Neural cell (in vitro differentiated cells): Measurements from ENCODE around the gene PPFIA1. TPM values are rescaled to one million over a fixed set of nuclear protein-coding genes. Genes with fewer than 3 reads are reported as not detected.

Experiments
- H2AFZ ChIP-seq: fragments of 200-600, 300-800 bp; sonication (generic), shearing (Covaris generic); 2 replicates; pipeline ENCODE4 v1.6.0; 2014; ENCODE audit warnings: low read depth, mild to moderate bottlenecking, antibody characterized with exemption, low read length, moderate library complexity
- H3F3A ChIP-seq: fragments of 200-600 bp; shearing (Covaris generic); 2 replicates; pipeline ENCODE4 v1.6.1; 2016; ENCODE audit warnings: mild to moderate bottlenecking, moderate library complexity, mixed read lengths, antibody characterized with exemption, low read length; ENCODE audit not compliant: insufficient read depth, poor library complexity, severe bottlenecking
- H3K27ac ChIP-seq: fragments of 200-600, 300-800 bp; sonication (generic), shearing (Covaris generic); 2 replicates; pipeline ENCODE4 v1.5.1; 2014; ENCODE audit warnings: mild to moderate bottlenecking, low read length, moderate library complexity
- H3K27me3 ChIP-seq: fragments of 300-800, 200-600 bp; sonication (generic), shearing (Covaris generic); 2 replicates; pipeline ENCODE4 v1.6.0; 2014; ENCODE audit warnings: mild to moderate bottlenecking, low read depth, low read length, moderate library complexity; ENCODE audit not compliant: insufficient read depth
- H3K36me3 ChIP-seq: fragments of 300-800, 200-600 bp; sonication (generic), shearing (Covaris generic); 2 replicates; pipeline ENCODE4 v1.5.1; 2014; ENCODE audit warnings: mild to moderate bottlenecking, antibody characterized with exemption, low read length, moderate library complexity; ENCODE audit not compliant: insufficient read depth
- H3K4me2 ChIP-seq: fragments of 300-800, 200-600 bp; sonication (generic), shearing (Covaris generic); 2 replicates; pipeline ENCODE4 v1.6.0; 2014; ENCODE audit warnings: mild to moderate bottlenecking, low read length
- H3K4me3 ChIP-seq: fragments of 300-800, 200-600 bp; sonication (generic), shearing (Covaris generic); 2 replicates; pipeline ENCODE4 v1.5.1; 2014; ENCODE audit warnings: mild to moderate bottlenecking, low read length, moderate library complexity
- H3K79me2 ChIP-seq: fragments of 200-600 bp; shearing (Covaris generic); replicated peaks from 2 replicates; pipeline ENCODE4 v1.6.0; 2014; ENCODE audit warnings: mild to moderate bottlenecking, low read length, moderate library complexity; ENCODE audit not compliant: insufficient read depth
- H3K9ac ChIP-seq: fragments of 300-800, 200-600 bp; sonication (generic), shearing (Covaris generic); 2 replicates; pipeline ENCODE4 v1.6.1; 2016; ENCODE audit warnings: mild to moderate bottlenecking, low read length, mixed read lengths
- H3K9me2 ChIP-seq: fragments of 200-600 bp; shearing (Covaris generic); 2 replicates; pipeline ENCODE4 v1.6.1; 2016; ENCODE audit warnings: mild to moderate bottlenecking, low read length, mixed read lengths; ENCODE audit not compliant: insufficient read depth
- H3K9me3 ChIP-seq: fragments of 200-600, 300-800 bp; sonication (generic), shearing (Covaris generic); 2 replicates; pipeline ENCODE4 v1.6.1; 2016; ENCODE audit warnings: mild to moderate bottlenecking, mixed run types, low read length, moderate library complexity, mixed read lengths
- H4K20me1 ChIP-seq: fragments of 200-600 bp; shearing (Covaris generic); 2 replicates; pipeline ENCODE4 v1.6.1; 2016; ENCODE audit warnings: mild to moderate bottlenecking, mixed run types; ENCODE audit not compliant: insufficient read depth
- CTCF ChIP-seq: fragments of 450-650 bp; IDR thresholded peaks from 2 replicates; pipeline ENCODE4 v1.5.1; 2014; ENCODE audit warnings: antibody characterized with exemption, mild to moderate bottlenecking, moderate library complexity; ENCODE audit not compliant: poor library complexity, severe bottlenecking
- EP300 ChIP-seq: fragments of 450-650 bp; conservative IDR thresholded peaks from 2 replicates; pipeline ENCODE4 v1.6.1; 2014; ENCODE audit warnings: antibody characterized with exemption, mild to moderate bottlenecking, moderate library complexity; ENCODE audit not compliant: poor library complexity, severe bottlenecking
- EZH2 ChIP-seq: fragments of 200-600, 300-800 bp; shearing (Covaris generic), sonication (generic); IDR thresholded peaks from 2 replicates; pipeline ENCODE4 v1.6.1; 2014; ENCODE audit warnings: antibody characterized with exemption, low read length, borderline replicate concordance, mild to moderate bottlenecking; ENCODE audit not compliant: insufficient read depth, poor library complexity, severe bottlenecking
- MXI1 ChIP-seq: fragments of 450-650 bp; conservative IDR thresholded peaks from 2 replicates; pipeline ENCODE4 v1.6.1; 2014; ENCODE audit warnings: antibody characterized with exemption, mild to moderate bottlenecking; ENCODE audit not compliant: poor library complexity, severe bottlenecking
- POLR2AphosphoS5 ChIP-seq: IDR thresholded peaks from 2 replicates; pipeline ENCODE4 v1.6.1; 2012
- RAD21 ChIP-seq: fragments of 450-650 bp; conservative IDR thresholded peaks from 2 replicates; pipeline ENCODE4 v1.6.1; 2014; ENCODE audit warnings: antibody characterized with exemption, mild to moderate bottlenecking, moderate library complexity
- REST ChIP-seq: IDR thresholded peaks from 2 replicates; pipeline ENCODE4 v1.6.1; 2012; ENCODE audit warnings: borderline replicate concordance
- SMC3 ChIP-seq: fragments of 450-650 bp; conservative IDR thresholded peaks from 2 replicates; pipeline ENCODE4 v1.6.1; 2014; ENCODE audit warnings: antibody characterized with exemption, mild to moderate bottlenecking, moderate library complexity; ENCODE audit not compliant: poor library complexity
- TAF1 ChIP-seq: IDR thresholded peaks from 2 replicates; pipeline ENCODE4 v1.6.1; 2012; ENCODE audit warnings: low read depth
- polyA plus RNA-seq: library from polyadenylated mRNA; depleted of rRNA; stranded (reverse); fragments of >200 nt; gene quantifications from 2 replicates; pipeline ENCODE4 v1.2.3, GENCODE V29; 2014

The PPFIA1 gene
- polyA plus RNA-seq, 1 donor from 2014 or later: 48.9 TPM

- Histone ChIP-seq H3F3A (no peaks in the 10 kb centered on the region), H3K9me3 (no peaks in the 10 kb centered on the region), H3K9me2 (no peaks in the 10 kb centered on the region), H2AFZ (no peak overlapping the region), H3K27ac (no peak overlapping the region), H3K4me2 (no peak overlapping the region), H4K20me1 (no peaks in the 10 kb centered on the region), H3K27me3 (no peaks in the 10 kb centered on the region), H3K4me3 (no peak overlapping the region), H3K36me3 (peaks cover 7% of the 10 kb centered on the region), H3K79me2 (no peaks in the 10 kb centered on the region), H3K9ac (no peak overlapping the region)
- TF ChIP-seq MXI1: no peak
- no peak for TF ChIP-seq EZH2
- no peak for TF ChIP-seq REST
- no peak for TF ChIP-seq TAF1
- no peak for TF ChIP-seq EP300
- no peak for TF ChIP-seq CTCF
- no peak for TF ChIP-seq POLR2AphosphoS5
- no peak for TF ChIP-seq SMC3
- no peak for TF ChIP-seq RAD21
Measured at GRCh38 chr11:70431611-70432010, 161.1 kb downstream of the PPFIA1 start.

- Histone ChIP-seq H3F3A (no peaks in the 10 kb centered on the region), H3K4me3 (no peak overlapping the region), H3K27ac (no peak overlapping the region), H3K4me2 (no peak overlapping the region), H3K79me2 (no peaks in the 10 kb centered on the region), H3K9me2 (no peaks in the 10 kb centered on the region), H4K20me1 (no peaks in the 10 kb centered on the region), H3K9ac (no peak overlapping the region), H3K36me3 (peaks cover 7% of the 10 kb centered on the region), H2AFZ (no peak overlapping the region), H3K27me3 (no peaks in the 10 kb centered on the region), H3K9me3 (no peaks in the 10 kb centered on the region)
- no peak for TF ChIP-seq RAD21
- no peak for TF ChIP-seq SMC3
- no peak for TF ChIP-seq REST
- no peak for TF ChIP-seq TAF1
- no peak for TF ChIP-seq MXI1
- TF ChIP-seq CTCF: no peak
- no peak for TF ChIP-seq EZH2
- no peak for TF ChIP-seq EP300
- TF ChIP-seq POLR2AphosphoS5: no peak
Measured at GRCh38 chr11:70432065-70432464, 161.6 kb downstream of the PPFIA1 start.
